HG03521 (cell line): ENCODE measurements around the gene HMCN1.

Source experiments
- ATAC-seq: cut with Tn5 transposase; IDR thresholded peaks from one replicate; pipeline ENCODE4 v1.9.1; 2021; ENCODE audit warnings: mild to moderate bottlenecking, moderate library complexity; ENCODE audit not compliant: unreplicated experiment

The HMCN1 gene

GRCh38 chr1:186215636-186216035 lies 481.4 kb downstream of the HMCN1 start:
- ATAC-seq = no peak

GRCh38 chr1:186218654-186219352 lies 484.6 kb downstream of the HMCN1 start:
- peak; percentile 57 for ATAC-seq

GRCh38 chr1:186220067-186220466 lies 485.9 kb downstream of the HMCN1 start:
- ATAC-seq = no peak

- ATAC-seq = no peak
These were observed 486.7 kb downstream of the HMCN1 start for GRCh38 chr1:186220911-186221310.

GRCh38 chr1:186225096-186225495 lies 490.9 kb downstream of the HMCN1 start:
- no peak for ATAC-seq

GRCh38 chr1:186228749-186229148 lies 494.6 kb downstream of the HMCN1 start:
- ATAC-seq = no peak

GRCh38 chr1:186231861-186232436 lies 497.8 kb downstream of the HMCN1 start:
- ATAC-seq = no peak

GRCh38 chr1:186234976-186235686 lies 500.9 kb downstream of the HMCN1 start:
- no peak for ATAC-seq

GRCh38 chr1:186235696-186236095 lies 501.5 kb downstream of the HMCN1 start:
- ATAC-seq = no peak

- ATAC-seq = no peak
These were observed 502.7 kb downstream of the HMCN1 start for GRCh38 chr1:186236921-186237320.

- no peak for ATAC-seq
These were observed 505.0 kb downstream of the HMCN1 start for GRCh38 chr1:186239171-186239570.

GRCh38 chr1:186240436-186240835 lies 506.2 kb downstream of the HMCN1 start:
- ATAC-seq = no peak
